GM19035 (cell line): ENCODE data around the gene SHPK.

Experiments used
- ATAC-seq: cut with Tn5 transposase; IDR thresholded peaks from one replicate; pipeline ENCODE4 v1.9.1; 2021; ENCODE audit not compliant: unreplicated experiment

The SHPK gene

GRCh38 chr17:3663102-3664011 is 27.3 kb upstream of the SHPK start:
- ATAC-seq = no peak

DNA sequence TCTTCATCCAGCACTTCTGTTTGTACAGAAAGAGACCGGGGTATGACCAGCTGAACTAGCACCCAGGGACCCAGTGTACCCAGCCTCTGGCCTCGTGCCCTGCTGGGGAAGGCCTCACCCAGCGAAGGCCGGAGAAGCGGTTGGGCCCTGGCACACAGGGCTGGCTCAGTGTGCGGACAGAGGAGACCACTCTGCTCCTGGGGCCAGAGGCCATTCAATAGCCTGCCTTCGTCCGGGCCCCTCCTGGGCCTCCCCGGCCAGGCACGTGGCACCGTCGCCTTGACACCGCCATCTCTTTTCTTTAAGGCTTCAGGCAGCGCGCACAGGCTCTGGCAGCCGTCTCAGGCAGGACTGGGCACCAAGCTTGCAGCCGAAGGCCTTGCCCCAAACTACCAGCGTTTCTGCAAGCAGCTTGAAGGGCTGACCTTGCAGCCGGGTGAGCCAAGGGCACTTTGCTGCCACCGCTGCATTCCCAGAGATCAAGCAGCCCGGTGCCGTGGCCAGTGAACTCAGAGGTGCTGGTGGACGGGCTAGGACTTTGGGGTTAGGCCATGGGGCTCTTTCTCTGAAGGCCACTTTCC is 24.4 kb upstream of the SHPK start:
- no peak for ATAC-seq

- ATAC-seq = no peak
These were observed 23.6 kb upstream of the SHPK start for GRCh38 chr17:3659541-3660111.

GRCh38 chr17:3658784-3659449 is 22.9 kb upstream of the SHPK start:
- no peak for ATAC-seq

DNA sequence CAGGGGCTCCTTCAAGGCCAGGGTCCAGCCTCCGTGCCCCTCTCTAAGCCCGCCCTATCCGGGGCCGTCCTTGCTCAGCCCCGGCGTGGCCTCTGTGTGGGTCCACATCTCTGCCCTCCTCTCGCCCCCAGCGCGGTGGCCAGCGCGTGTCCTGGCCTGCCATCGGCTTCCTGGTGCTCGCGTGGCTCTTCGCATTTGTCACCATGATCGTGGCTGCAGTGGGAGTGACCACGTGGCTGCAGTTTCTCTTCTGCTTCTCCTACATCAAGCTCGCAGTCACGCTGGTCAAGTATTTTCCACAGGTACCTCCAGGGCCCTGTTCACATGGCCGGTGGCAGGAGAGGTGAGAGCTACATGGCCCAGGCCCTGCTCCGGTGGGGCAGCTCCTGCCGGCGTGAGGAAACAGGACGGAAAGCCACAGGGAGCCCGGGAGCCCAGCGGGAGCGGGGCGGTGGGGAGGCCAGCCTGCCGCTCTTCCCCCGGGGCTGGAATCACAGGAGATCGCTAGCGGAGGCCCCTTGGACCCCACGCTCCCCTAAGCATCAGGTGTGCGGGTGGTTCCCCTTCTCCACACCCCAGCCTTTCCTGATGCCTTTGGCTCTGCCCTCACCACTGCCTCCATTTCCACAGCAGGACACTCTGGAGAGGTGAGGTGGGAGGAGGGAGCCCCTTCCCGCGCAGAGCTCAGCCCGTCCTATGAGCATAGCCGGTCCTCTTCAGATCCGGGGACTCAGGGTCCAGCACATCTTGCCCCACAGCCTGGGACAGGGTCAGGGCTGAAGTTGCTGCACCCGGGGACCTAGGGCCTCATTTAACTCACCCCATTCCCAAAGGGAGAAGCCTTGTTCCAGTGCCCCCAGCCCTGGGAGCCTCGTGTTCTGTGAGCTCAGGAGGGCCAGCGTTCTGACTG is 22.1 kb upstream of the SHPK start:
- ATAC-seq = no peak

DNA sequence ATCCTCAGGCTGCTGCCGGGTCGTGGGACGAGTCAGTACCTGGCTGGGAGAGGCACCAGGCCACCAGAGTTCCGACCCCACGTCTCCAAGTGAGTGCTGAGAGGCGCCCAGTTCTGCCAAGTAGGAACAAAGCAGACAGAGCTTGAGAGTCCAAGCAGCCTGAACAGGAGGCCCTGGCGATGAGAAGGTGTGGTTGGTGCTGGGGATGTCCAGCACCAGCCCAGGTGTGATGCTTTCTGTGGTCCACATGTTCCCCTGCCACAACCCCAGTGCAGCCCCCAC is 21.5 kb upstream of the SHPK start:
- no peak for ATAC-seq

DNA sequence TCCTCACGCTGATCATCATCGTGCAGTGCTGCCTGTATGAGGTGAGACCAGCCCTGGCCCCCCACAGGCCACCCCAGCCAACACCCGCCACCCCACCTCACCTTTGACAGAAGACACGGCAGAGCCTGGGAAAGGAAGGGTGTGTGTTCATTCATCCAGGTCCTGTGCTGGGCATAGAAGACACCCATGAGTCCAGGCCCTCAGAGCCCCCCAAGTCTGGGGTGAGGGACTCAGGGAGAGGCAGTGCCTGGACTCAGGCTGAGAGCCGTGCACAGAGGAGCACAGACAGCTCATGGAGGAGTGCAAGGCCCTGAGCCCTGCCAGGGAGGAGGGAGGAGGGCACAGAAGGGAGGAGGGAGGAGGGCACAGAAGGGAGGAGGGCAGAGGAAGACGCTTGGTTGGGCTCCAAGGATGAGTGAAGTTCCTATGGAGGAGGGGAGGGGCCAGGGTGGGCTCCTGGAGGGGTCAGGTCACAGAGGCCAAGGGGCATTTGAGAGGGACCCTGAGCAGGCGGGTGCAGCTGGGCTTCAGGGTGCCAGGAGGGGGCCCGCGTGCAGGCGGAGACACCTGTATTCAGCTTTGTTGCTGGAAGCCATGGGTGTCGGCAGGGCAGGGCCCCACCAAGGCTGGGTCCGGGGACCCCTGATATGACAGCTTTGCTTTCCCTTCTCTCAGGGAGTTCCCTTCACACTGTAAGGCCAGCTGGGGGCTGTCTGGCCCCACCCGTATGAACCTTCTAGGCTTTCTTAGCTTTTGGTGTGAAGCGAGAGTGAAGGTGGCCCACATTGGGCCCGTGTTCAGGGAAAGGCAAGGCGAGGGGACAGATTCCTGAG is 20.9 kb upstream of the SHPK start:
- ATAC-seq = no peak

DNA sequence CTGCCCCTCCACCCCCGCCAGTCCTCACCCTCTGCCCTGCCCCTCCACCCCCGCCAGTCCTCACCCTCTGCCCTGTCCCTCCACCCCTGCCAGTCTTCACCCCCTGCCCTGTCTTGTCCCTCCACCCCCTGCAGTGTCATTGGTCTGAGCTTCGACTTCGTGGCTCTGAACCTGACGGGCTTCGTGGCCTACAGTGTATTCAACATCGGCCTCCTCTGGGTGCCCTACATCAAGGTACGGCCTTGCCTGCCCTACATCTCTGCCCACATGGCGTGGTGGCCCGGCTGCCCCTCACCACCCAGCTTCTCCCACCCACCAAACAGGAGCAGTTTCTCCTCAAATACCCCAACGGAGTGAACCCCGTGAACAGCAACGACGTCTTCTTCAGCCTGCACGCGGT is 20.3 kb upstream of the SHPK start:
- ATAC-seq = no peak

GRCh38 chr17:3655766-3656165 is 19.7 kb upstream of the SHPK start:
- no peak for ATAC-seq

DNA sequence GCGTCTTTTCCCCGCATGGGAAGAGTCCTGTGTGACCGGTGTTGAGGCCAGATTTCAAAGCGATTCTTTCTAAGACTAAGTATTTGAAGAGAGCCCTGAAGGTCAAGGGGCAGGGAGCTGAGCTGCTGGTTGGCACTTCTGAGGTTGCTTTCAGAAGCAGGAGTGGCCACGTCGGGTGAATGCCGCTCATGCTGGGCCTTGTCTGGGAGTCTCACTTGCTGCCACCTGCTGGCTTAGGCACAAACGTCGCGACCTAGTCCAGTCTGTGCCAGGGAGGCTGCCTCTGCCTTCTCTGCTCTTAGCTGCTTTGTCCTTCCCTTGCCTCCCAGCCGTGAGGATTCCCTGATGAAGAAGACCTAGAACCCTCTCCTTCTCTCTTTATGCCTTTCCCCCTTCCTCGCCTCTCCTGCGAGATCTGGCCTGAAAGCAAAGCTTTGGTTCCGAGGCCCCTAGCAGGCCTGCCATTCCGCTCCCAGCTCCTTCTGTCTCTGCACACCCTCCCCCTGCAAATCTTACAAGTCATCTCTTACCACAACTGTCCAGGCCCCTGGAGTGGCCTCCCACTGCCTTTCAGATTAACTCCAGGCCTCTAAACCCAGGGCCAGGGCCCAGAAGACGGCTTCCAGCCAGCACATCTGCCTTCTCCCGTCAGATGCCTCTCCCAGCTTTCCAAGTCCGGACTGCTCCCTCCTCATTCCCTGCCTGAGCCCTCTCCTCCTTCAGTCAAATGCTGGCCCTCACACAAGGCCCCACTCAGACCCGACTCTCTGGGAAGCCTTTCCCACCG is 11.9 kb upstream of the SHPK start:
- no peak for ATAC-seq

DNA sequence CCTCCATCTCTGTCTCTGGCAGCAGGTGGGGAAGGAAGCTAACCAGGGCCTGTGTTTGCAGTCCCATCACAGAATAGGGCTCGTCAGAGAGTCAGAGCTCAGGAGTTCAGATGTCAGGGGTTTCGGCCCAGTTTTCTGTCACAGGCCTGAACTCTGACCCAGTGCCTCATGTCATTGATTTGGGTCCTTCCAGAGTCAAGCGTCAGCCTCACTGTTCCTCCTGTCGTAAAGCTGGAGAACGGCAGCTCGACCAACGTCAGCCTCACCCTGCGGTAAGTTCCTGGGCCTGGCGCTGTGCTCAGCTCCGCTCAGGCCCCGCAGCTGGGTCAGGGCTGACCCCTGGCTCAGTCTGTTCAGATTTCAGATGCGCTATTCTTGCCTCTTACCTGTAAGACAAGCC is 11.2 kb upstream of the SHPK start:
- no peak for ATAC-seq

GRCh38 chr17:3645310-3645709 is 9.3 kb upstream of the SHPK start:
- ATAC-seq = no peak

DNA sequence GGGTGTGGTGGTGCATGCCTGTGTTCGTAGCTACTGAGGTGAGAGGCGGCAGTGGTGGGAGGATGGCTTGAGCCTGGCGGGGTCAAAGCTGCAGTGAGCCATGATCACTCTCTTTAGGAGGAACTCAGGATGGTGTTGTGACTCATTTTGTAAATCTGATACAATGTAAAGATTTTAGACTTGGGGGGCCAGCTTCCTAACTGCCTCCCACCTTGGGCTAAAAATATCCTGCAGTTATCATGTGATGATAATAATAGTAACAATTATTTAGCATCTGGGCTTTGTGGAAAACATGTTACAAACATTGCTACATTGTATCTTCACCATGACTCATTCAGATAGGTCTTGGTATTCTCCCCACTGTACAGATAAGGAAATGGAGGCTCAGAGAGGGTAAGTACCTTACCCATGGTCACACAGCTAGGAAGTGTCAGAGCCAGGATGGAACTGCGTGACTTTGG is 7.9 kb upstream of the SHPK start:
- no peak for ATAC-seq

GRCh38 chr17:3641717-3642486 is 5.9 kb upstream of the SHPK start:
- no peak for ATAC-seq

- no peak for ATAC-seq
These were observed 5.0 kb upstream of the SHPK start for GRCh38 chr17:3641014-3641413.

GRCh38 chr17:3639981-3640596 is 4.0 kb upstream of the SHPK start:
- ATAC-seq = no peak

DNA sequence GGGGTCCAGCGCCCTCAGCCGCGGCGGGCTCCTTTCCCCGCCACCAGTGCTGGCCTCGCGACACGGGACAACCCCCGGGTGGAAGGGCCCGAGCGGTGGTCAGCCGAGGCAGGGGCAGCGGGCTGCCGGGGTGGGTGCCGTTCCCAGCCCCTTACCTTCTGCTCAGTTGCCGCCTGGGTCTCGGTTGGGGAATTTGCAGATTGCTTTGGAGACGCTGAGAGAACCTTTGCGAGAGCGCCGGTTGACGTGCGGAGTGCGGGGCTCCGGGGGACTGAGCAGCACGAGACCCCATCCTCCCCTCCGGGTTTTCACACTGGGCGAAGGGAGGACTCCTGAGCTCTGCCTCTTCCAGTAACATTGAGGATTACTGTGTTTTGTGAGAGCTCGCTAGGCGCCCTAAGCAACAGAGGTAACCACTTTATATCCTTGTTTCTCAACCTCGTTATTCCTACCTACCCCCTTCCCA is 891 bp upstream of the SHPK start:
- ATAC-seq = peak; percentile 11
